H1 (cell line): Measurements from ENCODE around the gene PROSER3.

Experiments
- BCL11A ChIP-seq, 2 experiments: IDR thresholded peaks; one replicate each; pipeline ENCODE4 v1.6.1; 2011; ENCODE audit warnings: low read depth in 2 of 2, low read length in 2 of 2, mild to moderate bottlenecking in 2 of 2
- CTCF ChIP-seq, 3 experiments: IDR thresholded peaks; 1 replicate in 2 of 3; 2 replicates in 1 of 3; pipeline versions ENCODE4 v1.5.1 to v1.6.1; 2011; ENCODE audit warnings: low read length in 3 of 3, mild to moderate bottlenecking in 3 of 3, inconsistent platforms in 2 of 3, low read depth in 1 of 3, moderate library complexity in 1 of 3; ENCODE audit not compliant: insufficient read depth in 1 of 3; ENCODE audit errors: control extremely low read depth in 1 of 3
- GTF2F1 ChIP-seq: IDR thresholded peaks from 2 replicates; pipeline ENCODE4 v1.6.1; 2012; ENCODE audit warnings: low read depth, low read length, improper control_type of control experiment, borderline replicate concordance
- POLR2A ChIP-seq, 2 experiments: IDR thresholded peaks; 1 replicate in 1 of 2; 2 replicates in 1 of 2; pipeline ENCODE4 v1.6.1; 2011; ENCODE audit warnings: low read depth in 2 of 2, low read length in 2 of 2, mild to moderate bottlenecking in 2 of 2; ENCODE audit errors: control extremely low read depth in 1 of 2
- POLR2AphosphoS5 ChIP-seq: IDR thresholded peaks from 2 replicates; pipeline ENCODE4 v1.6.1; 2011; ENCODE audit warnings: low read depth, low read length
- SUZ12 ChIP-seq: fragments of 200-600 bp; sonication (generic); IDR thresholded peaks from 2 replicates; pipeline ENCODE4 v1.6.1; 2012; ENCODE audit warnings: mild to moderate bottlenecking, inconsistent platforms, low read length, moderate library complexity, mixed read lengths
- TAF1 ChIP-seq: IDR thresholded peaks from 2 replicates; pipeline ENCODE4 v1.6.1; 2011; ENCODE audit warnings: mild to moderate bottlenecking, low read depth, low read length
- YY1 ChIP-seq: IDR thresholded peaks from 2 replicates; pipeline ENCODE4 v1.6.1; 2011; ENCODE audit warnings: low read depth, mild to moderate bottlenecking, low read length
- ZNF274 ChIP-seq: IDR thresholded peaks from 2 replicates; pipeline ENCODE4 v1.7.0; 2012; ENCODE audit warnings: low read length, borderline replicate concordance; ENCODE audit errors: extremely low read depth

DNA sequence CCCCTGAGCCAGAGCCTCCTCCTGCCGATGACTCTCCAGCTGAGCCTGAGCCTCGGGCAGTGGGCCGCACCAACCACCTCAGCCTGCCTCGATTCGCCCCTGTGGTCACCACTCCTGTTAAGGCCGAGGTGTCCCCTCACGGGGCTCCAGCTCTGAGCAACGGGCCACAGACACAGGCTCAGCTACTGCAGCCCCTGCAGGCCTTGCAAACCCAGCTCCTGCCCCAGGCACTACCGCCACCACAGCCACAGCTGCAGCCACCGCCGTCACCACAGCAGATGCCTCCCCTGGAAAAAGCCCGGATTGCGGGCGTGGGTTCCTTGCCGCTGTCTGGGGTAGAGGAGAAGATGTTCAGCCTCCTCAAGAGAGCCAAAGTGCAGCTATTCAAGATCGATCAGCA lies 36.6 kb upstream of the PROSER3 start:
- TF ChIP-seq POLR2AphosphoS5 (no peak), YY1 (no peak), BCL11A (IDR thresholded peaks at IDR 0.05; ENCODE audit: low read depth in 2 of 2, low read length in 2 of 2) (no peak), GTF2F1 (no peak), SUZ12 (no peak), ZNF274 (no peak), POLR2A (IDR thresholded peaks at IDR 0.05; ENCODE audit: control extremely low read depth in 1 of 2, low read depth in 2 of 2, low read length in 2 of 2) (no peak), CTCF (IDR thresholded peaks at IDR 0.05; ENCODE audit: control extremely low read depth in 1 of 3, insufficient read depth in 1 of 3, low read depth in 1 of 3, low read length in 3 of 3) (no peak), TAF1 (no peak)
